DND-41 (cell line): Measurements from ENCODE around the gene NSUN5.

Experiments used
- EZH2 ChIP-seq: IDR thresholded peaks from 3 replicates; pipeline ENCODE4 v1.6.1; 2012; ENCODE audit warnings: borderline replicate concordance, low read depth, mild to moderate bottlenecking, moderate library complexity, low read length, inconsistent platforms; ENCODE audit not compliant: severe bottlenecking
- TF ChIP-seq, protein P1 (sequence below): IDR thresholded peaks from 2 replicates; pipeline ENCODE4 v1.5.1; 2012; ENCODE audit warnings: borderline replicate concordance, low read length, moderate library complexity, mild to moderate bottlenecking; ENCODE audit not compliant: poor library complexity, severe bottlenecking; ENCODE audit errors: extremely low read depth

DNA sequence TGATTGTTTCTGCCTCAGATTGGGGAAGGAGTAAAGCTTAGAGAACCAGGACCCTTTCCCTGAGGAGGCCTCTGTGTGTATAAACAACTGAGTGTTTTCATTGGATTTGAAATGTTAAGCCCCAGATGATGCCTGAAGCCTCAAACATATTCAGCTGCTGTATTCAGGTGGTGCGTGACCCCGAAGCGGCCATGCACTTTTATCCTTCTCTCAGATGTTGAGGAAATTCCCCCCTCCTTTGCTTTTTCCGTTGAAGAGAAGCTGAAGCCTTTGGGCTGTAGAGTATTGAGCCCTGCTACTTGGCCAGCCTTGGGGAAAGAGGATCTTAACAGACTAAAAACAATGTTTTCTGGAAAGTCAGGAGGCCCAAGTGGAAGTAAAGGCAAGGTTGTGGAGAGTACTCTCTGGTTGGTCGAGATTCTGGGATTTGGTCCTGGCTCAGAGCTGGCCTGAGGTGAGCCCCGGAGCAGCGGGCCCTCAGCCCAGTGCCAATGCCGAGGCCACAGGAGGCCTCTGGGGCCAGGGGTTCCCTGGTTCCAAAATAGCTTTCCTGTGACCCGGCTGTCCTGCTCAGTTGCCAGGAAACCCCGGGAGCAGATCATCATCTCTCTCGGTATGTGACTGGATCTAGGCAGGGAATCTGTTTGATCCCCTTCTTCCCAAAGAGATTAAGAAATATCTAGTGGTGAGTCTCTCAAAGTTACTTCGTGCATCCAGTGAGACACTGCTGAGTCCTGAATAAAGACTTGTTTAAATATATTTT lies 41.9 kb upstream of the NSUN5 start:
- TF ChIP-seq, protein P1, sequence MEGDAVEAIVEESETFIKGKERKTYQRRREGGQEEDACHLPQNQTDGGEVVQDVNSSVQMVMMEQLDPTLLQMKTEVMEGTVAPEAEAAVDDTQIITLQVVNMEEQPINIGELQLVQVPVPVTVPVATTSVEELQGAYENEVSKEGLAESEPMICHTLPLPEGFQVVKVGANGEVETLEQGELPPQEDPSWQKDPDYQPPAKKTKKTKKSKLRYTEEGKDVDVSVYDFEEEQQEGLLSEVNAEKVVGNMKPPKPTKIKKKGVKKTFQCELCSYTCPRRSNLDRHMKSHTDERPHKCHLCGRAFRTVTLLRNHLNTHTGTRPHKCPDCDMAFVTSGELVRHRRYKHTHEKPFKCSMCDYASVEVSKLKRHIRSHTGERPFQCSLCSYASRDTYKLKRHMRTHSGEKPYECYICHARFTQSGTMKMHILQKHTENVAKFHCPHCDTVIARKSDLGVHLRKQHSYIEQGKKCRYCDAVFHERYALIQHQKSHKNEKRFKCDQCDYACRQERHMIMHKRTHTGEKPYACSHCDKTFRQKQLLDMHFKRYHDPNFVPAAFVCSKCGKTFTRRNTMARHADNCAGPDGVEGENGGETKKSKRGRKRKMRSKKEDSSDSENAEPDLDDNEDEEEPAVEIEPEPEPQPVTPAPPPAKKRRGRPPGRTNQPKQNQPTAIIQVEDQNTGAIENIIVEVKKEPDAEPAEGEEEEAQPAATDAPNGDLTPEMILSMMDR: no peak
- TF ChIP-seq EZH2: no peak
